GM12878 (cell line): ENCODE data around the gene TMC7. TPM values are rescaled to one million over a fixed set of nuclear protein-coding genes. Genes with fewer than 3 reads are reported as not detected.

Source experiments
- ATAC-seq: fragments of 200-7000 bp; cut with Tn5 transposase; 3 replicates; pipeline ENCODE4 v1.9.1; 2020; ENCODE audit warnings: mild to moderate bottlenecking, moderate library complexity
- BruUV-seq: library from RNA; stranded (reverse); fragments of 400-500 nt; replicated peaks from 2 replicates; lab custom pipeline; 2021; lab: Mats Ljungman, UMichigan
- CTCF ChIA-PET: fragments of 300-600 bp; sonication (Branson Sonifier 250); formaldehyde crosslinking; extraction: SDS; loops from one replicate; lab custom pipeline; 2021; ENCODE audit warnings: inconsistent platforms; lab: Yijun Ruan, JAX
- POLR2A ChIA-PET: fragments of 350-600 bp; formaldehyde crosslinking; extraction: SDS; loops from one replicate; lab custom pipeline; 2021; ENCODE audit warnings: inconsistent platforms; lab: Charles Lee
- RAD21 ChIA-PET: fragments of 300-600 bp; sonication (Branson Sonifier 250); formaldehyde crosslinking; loops from one replicate; lab custom pipeline; 2023; ENCODE audit warnings: antibody characterized with exemption; ENCODE audit not compliant: unreplicated experiment; lab: Charles Lee
- SMC1A ChIA-PET: fragments of 300-600 bp; sonication (Branson Sonifier 250); formaldehyde crosslinking; loops from one replicate; lab custom pipeline; 2023; ENCODE audit not compliant: unreplicated experiment, uncharacterized antibody; lab: Charles Lee
- DNase-seq: peaks from one replicate; pipeline ENCODE4 v3.0.0-alpha.2; 2011; ENCODE audit warnings: low read depth, low spot score
- FAIRE-seq: peaks from 3 replicates; lab custom pipeline; 2011; peaks lifted over from hg19 to GRCh38; lab: Jason Lieb, UNC
- H2AFZ ChIP-seq: 2 replicates; pipeline ENCODE4 v1.6.0; 2011; ENCODE audit warnings: low read depth, low read length, control low read depth; ENCODE audit not compliant: control insufficient read depth
- H3K27ac ChIP-seq: 2 replicates; pipeline ENCODE4 v1.5.1; 2011; ENCODE audit warnings: control low read depth; ENCODE audit not compliant: control insufficient read depth, insufficient read depth
- H3K27me3 ChIP-seq, 2 experiments: replicated peaks in 1 of 2; 2 replicates each; pipeline versions ENCODE4 v1.6.0 to v1.6.1; 2011; ENCODE audit warnings: low read length in 1 of 2; ENCODE audit not compliant: control insufficient read depth in 2 of 2, insufficient read depth in 2 of 2
- H3K36me3 ChIP-seq, 2 experiments: 2 replicates each; pipeline ENCODE4 v1.5.1; 2011; ENCODE audit warnings: low read length in 1 of 2; ENCODE audit not compliant: control insufficient read depth in 2 of 2, insufficient read depth in 2 of 2
- H3K4me1 ChIP-seq: 2 replicates; pipeline ENCODE4 v1.6.1; 2011; ENCODE audit warnings: mild to moderate bottlenecking, low read length, moderate library complexity, mixed read lengths; ENCODE audit not compliant: control insufficient read depth, insufficient read depth
- H3K4me2 ChIP-seq: 2 replicates; pipeline ENCODE4 v1.6.0; 2011; ENCODE audit warnings: control low read depth; ENCODE audit not compliant: control insufficient read depth, insufficient read depth
- H3K4me3 ChIP-seq: fragments of 200-600 bp; sonication (generic); 2 replicates; pipeline ENCODE4 v1.5.1; 2016
- H3K79me2 ChIP-seq: 2 replicates; pipeline ENCODE4 v1.6.0; 2011; ENCODE audit warnings: low read length; ENCODE audit not compliant: control insufficient read depth, insufficient read depth
- H3K9ac ChIP-seq: 2 replicates; pipeline ENCODE4 v1.8.0; 2011; ENCODE audit warnings: low read length, control low read depth, mixed read lengths; ENCODE audit not compliant: control insufficient read depth, insufficient read depth
- H3K9me3 ChIP-seq: replicated peaks from 3 replicates; pipeline ENCODE4 v1.5.1; 2011; ENCODE audit warnings: mild to moderate bottlenecking, low read length; ENCODE audit not compliant: control insufficient read depth, insufficient read depth
- H4K20me1 ChIP-seq: 2 replicates; pipeline ENCODE4 v1.6.0; 2011; ENCODE audit not compliant: control insufficient read depth, insufficient read depth
- CHD2 ChIP-seq: IDR thresholded peaks from 2 replicates; pipeline ENCODE4 v1.6.1; 2011; ENCODE audit warnings: low read depth, low read length, improper control_type of control experiment, borderline replicate concordance
- GABPA ChIP-seq: IDR thresholded peaks from 2 replicates; pipeline ENCODE4 v1.6.1; 2014; ENCODE audit warnings: antibody characterized with exemption, low read depth, mild to moderate bottlenecking, inconsistent platforms
- IKZF2 ChIP-seq, 2 experiments: fragments of 450-650 bp; IDR thresholded peaks; 2 replicates each; pipeline ENCODE4 v1.6.1; 2017; ENCODE audit warnings: mild to moderate bottlenecking in 2 of 2, moderate library complexity in 2 of 2
- MAX ChIP-seq: IDR thresholded peaks from 2 replicates; pipeline ENCODE4 v1.6.1; 2012; ENCODE audit warnings: low read depth, low read length, improper control_type of control experiment
- MTA2 ChIP-seq: fragments of 450-650 bp; IDR thresholded peaks from 2 replicates; pipeline ENCODE4 v1.6.1; 2016; ENCODE audit warnings: low read depth, mild to moderate bottlenecking, moderate library complexity
- MXI1 ChIP-seq: fragments of 150-350 bp; IDR thresholded peaks from 2 replicates; pipeline ENCODE4 v1.6.1; 2011; ENCODE audit warnings: low read depth, mild to moderate bottlenecking, inconsistent platforms, low read length, improper control_type of control experiment
- NFIC ChIP-seq: IDR thresholded peaks from 2 replicates; pipeline ENCODE4 v1.6.1; 2012; ENCODE audit warnings: low read depth, mild to moderate bottlenecking, inconsistent platforms, low read length, moderate library complexity
- SUZ12 ChIP-seq: fragments of 200-600 bp; sonication (generic); IDR thresholded peaks from one replicate; pipeline ENCODE4 v1.6.1; 2018; ENCODE audit warnings: antibody characterized with exemption, mild to moderate bottlenecking; ENCODE audit not compliant: unreplicated experiment
- ZNF687 ChIP-seq: fragments of 450-650 bp; IDR thresholded peaks from 2 replicates; pipeline ENCODE4 v1.6.1; 2017; ENCODE audit warnings: mild to moderate bottlenecking, moderate library complexity
- WGBS: methylation state at CpG from one replicate; pipeline ENCODE4 v1.1.6; 2016; ENCODE audit warnings: low lambda C conversion rate; ENCODE audit not compliant: insufficient replicate concordance, insufficient coverage; ENCODE audit errors: missing lambda C conversion rate; 5-methylcytosine and 5-hydroxymethylcytosine counted together
- in situ Hi-C: fragments of 300-500 bp; cut with MboI; formaldehyde crosslinking; loops from 9 replicates; pipeline ENCODE4 v1.14.3; 2018; ENCODE audit warnings: mixed read lengths
- intact Hi-C: fragments of 100-400 bp; cut with micrococcal nuclease; formaldehyde crosslinking; loops from one replicate; pipeline ENCODE4 v1.14.2; 2022; ENCODE audit not compliant: unreplicated experiment
- polyA plus RNA-seq, 11 experiments: library from polyadenylated mRNA; depleted of rRNA in 4 of 11; unstranded in 6 of 11; stranded (reverse) in 5 of 11; fragments of >200 nt; fragmentation: Nextera tagmentation in 4 of 11; fragmentation: Illumina TruSeq in 1 of 11; extraction: Ambion mirVana in 4 of 11; extraction: Trizol in 1 of 11; gene quantifications; 1 replicate in 1 of 11; 2 replicates in 10 of 11; pipeline versions ENCODE4 v1.2.1 to v1.2.3, GENCODE V29; 2011 to 2016; ENCODE audit warnings: inconsistent platforms in 2 of 11, missing spikeins in 2 of 11, low read depth in 1 of 11
- total RNA-seq, 4 experiments: library from RNA; depleted of rRNA in 3 of 4; stranded (reverse); fragments of >200 nt in 3 of 4; fragmentation: Illumina TruSeq in 1 of 4; extraction: Trizol in 1 of 4; gene quantifications; 2 replicates each; pipeline versions ENCODE4 v1.2.1 to v1.2.3, GENCODE V29; 2013 to 2021
- TF ChIP-seq, protein P1 (sequence below): fragments of 450-650 bp; IDR thresholded peaks from 2 replicates; pipeline ENCODE4 v1.6.1; 2018; ENCODE audit warnings: mild to moderate bottlenecking, low read depth, moderate library complexity; ENCODE audit not compliant: partially characterized antibody
- TF ChIP-seq, protein P2 (sequence below): fragments of 450-650 bp; IDR thresholded peaks from 2 replicates; pipeline ENCODE4 v1.6.1; 2017; ENCODE audit warnings: mild to moderate bottlenecking, low read depth, inconsistent platforms; ENCODE audit not compliant: poor library complexity, severe bottlenecking
- TF ChIP-seq, protein P3 (sequence below): IDR thresholded peaks from 2 replicates; pipeline ENCODE4 v1.6.1; 2012; ENCODE audit warnings: low read length, inconsistent platforms

TMC7 gene
- total and polyA plus RNA-seq, 10 of the 15 experiments (the other 5 are each of a cell fraction or from before 2014, with no cell fraction given), result 0.15 TPM; not detected in 9

DNA sequence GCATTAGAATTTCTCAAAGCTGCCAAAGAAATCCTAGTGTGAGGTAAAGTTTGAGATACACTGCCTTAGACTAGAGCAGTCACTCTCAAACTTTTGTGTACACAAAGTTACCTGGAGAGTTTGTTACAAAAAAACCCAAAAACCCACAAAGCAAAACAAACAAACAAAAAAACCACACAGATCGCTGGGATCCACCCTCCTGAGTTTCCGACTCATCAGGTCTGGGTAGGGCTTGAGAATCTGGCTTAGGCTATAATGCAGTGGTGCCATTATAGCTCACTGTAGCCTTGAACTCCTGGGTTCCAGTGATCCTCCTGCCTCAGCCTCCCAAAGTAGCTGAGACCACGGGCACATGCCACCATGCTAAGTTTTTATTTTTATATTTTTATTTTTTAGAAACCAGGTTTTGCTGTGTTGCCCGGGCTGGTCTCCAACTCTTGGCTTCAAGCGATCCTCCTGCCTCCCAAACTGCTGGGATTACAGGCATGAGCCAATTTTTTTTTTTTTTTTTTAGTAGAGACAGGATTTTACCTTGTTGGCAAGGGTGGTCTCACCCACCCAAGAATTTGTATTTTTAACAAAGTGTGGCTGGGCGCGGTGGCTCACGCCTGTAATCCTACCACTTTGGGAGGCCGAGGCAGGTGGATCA lies 35.2 kb upstream of the TMC7 start:
- Histone ChIP-seq H2AFZ (no peak overlapping the region), H3K4me2 (no peak overlapping the region), H3K4me3 (no peak overlapping the region), H3K36me3 (no peaks in the 10 kb centered on the region), H3K9me3 (no peaks in the 10 kb centered on the region; the same call in 2 of the 3 replicates), H3K9ac (no peak overlapping the region), H4K20me1 (no peaks in the 10 kb centered on the region), H3K27me3 (no peaks in the 10 kb centered on the region), H3K79me2 (no peaks in the 10 kb centered on the region), H3K27ac (no peak overlapping the region), H3K4me1 (peaks cover 8% of the 10 kb centered on the region)
- RAD21 ChIA-PET, result interaction anchor here (1.5 kb wide), 1 partner anchor 145 kb away, joined by 3 read pairs; no protein-coding TSS in a partner anchor
- no TSS peak for BruUV-seq
- no peak for DNase-seq
- in situ Hi-C loops (no loop called here), intact Hi-C loops (no loop called here)
- ATAC-seq, result no peak
- CTCF ChIA-PET, result no interaction called here
- POLR2A ChIA-PET, result interaction anchor here (1.2 kb wide), 1 partner anchor 21 kb away, joined by 3 read pairs; no protein-coding TSS in a partner anchor
- SMC1A ChIA-PET, result no interaction called here
- FAIRE-seq, result no peak
- 78% methylated on average over 9 of the region's 9 CpGs for WGBS
- TF ChIP-seq SUZ12 (no peak), ZNF687 (no peak), CHD2 (no peak), MXI1 (no peak), GABPA (no peak), MTA2 (no peak), IKZF2 (IDR thresholded peaks at IDR 0.05) (no peak), NFIC (no peak), MAX (no peak)
- TF ChIP-seq, protein P1, sequence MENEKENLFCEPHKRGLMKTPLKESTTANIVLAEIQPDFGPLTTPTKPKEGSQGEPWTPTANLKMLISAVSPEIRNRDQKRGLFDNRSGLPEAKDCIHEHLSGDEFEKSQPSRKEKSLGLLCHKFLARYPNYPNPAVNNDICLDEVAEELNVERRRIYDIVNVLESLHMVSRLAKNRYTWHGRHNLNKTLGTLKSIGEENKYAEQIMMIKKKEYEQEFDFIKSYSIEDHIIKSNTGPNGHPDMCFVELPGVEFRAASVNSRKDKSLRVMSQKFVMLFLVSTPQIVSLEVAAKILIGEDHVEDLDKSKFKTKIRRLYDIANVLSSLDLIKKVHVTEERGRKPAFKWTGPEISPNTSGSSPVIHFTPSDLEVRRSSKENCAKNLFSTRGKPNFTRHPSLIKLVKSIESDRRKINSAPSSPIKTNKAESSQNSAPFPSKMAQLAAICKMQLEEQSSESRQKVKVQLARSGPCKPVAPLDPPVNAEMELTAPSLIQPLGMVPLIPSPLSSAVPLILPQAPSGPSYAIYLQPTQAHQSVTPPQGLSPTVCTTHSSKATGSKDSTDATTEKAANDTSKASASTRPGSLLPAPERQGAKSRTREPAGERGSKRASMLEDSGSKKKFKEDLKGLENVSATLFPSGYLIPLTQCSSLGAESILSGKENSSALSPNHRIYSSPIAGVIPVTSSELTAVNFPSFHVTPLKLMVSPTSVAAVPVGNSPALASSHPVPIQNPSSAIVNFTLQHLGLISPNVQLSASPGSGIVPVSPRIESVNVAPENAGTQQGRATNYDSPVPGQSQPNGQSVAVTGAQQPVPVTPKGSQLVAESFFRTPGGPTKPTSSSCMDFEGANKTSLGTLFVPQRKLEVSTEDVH, result no peak
- TF ChIP-seq, protein P2, sequence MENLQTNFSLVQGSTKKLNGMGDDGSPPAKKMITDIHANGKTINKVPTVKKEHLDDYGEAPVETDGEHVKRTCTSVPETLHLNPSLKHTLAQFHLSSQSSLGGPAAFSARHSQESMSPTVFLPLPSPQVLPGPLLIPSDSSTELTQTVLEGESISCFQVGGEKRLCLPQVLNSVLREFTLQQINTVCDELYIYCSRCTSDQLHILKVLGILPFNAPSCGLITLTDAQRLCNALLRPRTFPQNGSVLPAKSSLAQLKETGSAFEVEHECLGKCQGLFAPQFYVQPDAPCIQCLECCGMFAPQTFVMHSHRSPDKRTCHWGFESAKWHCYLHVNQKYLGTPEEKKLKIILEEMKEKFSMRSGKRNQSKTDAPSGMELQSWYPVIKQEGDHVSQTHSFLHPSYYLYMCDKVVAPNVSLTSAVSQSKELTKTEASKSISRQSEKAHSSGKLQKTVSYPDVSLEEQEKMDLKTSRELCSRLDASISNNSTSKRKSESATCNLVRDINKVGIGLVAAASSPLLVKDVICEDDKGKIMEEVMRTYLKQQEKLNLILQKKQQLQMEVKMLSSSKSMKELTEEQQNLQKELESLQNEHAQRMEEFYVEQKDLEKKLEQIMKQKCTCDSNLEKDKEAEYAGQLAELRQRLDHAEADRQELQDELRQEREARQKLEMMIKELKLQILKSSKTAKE, result no peak
- TF ChIP-seq, protein P3, sequence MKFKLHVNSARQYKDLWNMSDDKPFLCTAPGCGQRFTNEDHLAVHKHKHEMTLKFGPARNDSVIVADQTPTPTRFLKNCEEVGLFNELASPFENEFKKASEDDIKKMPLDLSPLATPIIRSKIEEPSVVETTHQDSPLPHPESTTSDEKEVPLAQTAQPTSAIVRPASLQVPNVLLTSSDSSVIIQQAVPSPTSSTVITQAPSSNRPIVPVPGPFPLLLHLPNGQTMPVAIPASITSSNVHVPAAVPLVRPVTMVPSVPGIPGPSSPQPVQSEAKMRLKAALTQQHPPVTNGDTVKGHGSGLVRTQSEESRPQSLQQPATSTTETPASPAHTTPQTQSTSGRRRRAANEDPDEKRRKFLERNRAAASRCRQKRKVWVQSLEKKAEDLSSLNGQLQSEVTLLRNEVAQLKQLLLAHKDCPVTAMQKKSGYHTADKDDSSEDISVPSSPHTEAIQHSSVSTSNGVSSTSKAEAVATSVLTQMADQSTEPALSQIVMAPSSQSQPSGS, result no peak
